RKO (cell line): Measurements from ENCODE around the gene ROR2.
"Not testable (repeated sequence)": the region's sequence is repeated elsewhere in the genome, so short reads cannot be mapped to it uniquely, and the experiment has no call there.

Experiments
- DNase-seq: peaks from one replicate; pipeline ENCODE4 v3.0.0-alpha.2; 2016; ENCODE audit warnings: low spot score

The ROR2 gene

GRCh38 chr9:91923145-91923544, 26.9 kb downstream of the ROR2 start:
- no peak for DNase-seq

DNA sequence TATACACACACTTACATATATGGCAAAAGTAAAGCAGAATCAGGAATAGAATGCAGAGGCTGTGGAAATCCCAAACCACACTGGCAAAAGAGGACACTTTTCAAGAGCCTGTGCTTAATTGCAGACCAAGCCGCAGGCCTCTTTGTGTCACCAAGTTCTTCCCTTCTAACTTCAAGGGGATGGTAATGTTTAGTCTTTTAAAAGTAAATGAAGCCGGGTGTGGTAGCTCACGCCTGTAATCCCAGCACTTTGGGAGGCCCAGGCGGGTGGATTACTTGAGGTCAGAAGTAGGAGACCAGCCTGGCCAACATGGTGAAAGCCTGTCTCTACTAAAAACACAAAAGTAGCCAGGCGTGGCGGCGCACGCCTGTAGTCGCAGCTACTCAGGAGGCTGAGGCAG, 28.7 kb downstream of the ROR2 start:
- DNase-seq, result no peak

- no peak for DNase-seq
These were observed 29.2 kb downstream of the ROR2 start for GRCh38 chr9:91920630-91921350.

GRCh38 chr9:91919621-91920020, 30.4 kb downstream of the ROR2 start:
- no peak for DNase-seq

DNA sequence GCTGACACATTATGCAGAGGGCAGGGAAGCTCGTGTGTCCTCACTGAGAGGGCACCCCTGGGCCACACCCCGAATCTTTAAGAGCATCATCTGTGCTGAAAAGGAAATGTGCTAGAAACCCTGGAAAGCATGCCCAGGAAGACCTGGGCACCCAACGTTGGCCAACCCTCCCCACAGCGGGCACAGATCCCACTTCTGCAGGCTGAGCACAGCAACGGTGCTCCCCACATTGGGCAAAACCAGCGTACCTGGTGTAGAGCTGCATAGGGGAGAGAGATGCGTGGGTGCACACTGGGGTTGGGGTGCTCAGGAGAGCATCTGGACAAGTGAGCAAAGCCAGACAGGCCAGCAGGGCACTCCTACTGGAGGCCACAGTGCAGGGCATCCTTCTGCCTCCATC, 32.6 kb downstream of the ROR2 start:
- no peak for DNase-seq

DNA sequence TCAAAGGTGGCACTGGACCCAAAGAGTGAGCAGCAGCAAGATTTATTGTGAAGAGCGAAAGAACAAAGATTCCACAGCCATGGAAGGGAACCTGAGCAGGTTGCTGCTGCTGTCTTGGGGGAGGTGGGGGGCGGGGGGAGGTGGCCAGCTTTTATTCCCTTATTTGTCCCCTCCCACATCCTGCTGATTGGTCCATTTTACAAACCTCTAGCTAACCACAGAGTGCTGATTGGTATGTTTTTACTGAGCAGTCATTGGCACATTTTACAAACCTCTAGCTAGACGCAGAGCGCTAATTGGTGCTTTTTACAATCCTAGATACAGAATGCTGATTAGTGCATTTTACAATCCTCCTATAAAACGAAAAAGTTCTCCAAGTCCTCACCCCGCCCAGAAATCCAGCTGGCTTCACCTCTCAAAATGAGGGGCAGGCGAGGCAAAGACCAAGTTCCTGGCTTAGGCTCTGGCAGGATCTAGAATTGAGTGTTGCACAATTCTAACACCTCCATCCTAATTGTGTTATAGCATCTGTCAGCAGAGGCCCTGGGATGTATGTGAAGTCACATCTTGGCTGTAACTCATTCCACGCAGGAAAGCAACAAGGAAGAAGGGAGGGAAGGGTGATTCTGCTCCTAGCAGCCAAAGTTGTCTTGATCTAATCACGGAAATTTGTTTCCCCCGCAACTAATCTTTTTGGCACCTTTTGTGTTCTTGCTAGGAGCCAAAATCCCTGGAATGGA, 34.3 kb downstream of the ROR2 start:
- no peak for DNase-seq

GRCh38 chr9:91914937-91915336, 35.1 kb downstream of the ROR2 start:
- DNase-seq, result no peak

GRCh38 chr9:91914404-91914803, 35.6 kb downstream of the ROR2 start:
- DNase-seq, result no peak

- no peak for DNase-seq
These were observed 36.0 kb downstream of the ROR2 start for GRCh38 chr9:91913986-91914385.

DNA sequence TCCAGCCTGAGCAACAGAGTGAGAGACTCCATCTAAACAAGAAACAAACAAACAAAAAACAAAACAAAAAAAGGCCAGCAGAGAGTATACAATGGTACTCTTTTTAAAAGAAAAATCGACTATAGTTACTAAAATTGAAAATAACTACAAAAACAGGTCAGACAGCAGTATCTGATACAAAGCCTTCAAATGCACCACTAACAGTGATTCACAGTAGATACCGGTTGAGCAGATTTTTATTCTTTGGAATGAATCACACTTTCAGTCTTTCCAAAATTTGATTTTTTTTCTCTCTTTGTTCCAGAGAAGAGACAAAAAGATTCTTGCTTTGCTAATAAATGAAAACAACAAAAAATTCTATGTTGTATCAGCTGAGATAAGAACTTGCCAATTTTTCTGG, 36.9 kb downstream of the ROR2 start:
- no peak for DNase-seq

DNA sequence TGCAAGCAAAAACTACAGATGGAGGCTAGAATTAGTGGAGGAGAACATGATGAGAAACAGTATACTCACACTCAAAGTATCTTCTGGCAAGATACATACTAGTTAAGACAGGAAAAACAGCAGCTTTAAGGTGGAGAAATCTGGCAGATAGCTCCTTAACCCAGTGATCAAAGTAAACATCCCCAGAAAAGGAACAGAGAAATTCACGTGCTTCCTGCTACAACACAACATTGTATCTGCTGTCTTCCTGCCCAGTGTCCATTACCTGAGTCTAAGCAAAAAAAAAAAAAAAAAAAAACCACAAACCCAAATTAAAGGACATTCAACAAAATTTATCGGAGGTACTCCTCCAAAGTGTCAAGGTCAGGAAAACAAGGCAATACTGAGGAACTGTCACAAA, 38.4 kb downstream of the ROR2 start:
- no peak for DNase-seq

DNA sequence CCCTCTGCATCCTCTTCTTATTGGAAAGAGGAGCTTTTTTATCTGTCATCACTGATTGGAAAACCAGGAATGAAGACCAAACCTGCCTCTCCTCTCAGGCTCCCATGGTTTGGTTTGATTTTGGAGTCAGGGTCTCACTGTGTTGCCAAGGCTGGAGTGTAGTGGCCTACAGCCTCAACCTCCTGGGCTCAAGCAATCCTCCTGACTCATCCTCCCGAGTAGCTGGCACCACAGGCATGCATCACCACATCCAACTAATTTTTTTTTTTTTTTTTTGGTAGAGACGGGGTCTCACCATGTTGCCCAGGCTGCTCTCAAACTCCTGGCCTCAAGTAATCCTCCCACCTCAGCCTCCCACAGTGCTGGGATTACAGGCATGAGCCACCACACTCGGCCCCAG, 40.8 kb downstream of the ROR2 start:
- not testable (repeated sequence) for DNase-seq

DNA sequence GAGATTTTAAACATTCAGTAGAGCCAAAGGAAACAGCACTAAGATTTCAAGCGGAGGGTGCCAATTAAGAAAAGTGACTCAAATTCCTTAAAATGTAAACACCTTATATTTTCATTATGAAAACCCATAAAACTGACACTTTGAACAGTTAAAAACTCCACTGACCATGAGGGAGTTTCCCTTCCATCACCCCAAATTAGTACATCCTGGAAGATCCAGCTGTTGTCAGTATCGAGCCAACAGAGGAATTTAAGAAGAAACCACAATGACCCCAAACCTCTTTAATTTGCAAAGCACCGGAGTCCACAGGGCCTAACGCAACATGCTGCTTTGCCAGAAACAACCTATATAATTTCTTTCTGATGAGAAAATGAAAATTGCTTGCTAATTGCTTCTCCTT, 41.3 kb downstream of the ROR2 start:
- no peak for DNase-seq

GRCh38 chr9:91908293-91908623, 41.8 kb downstream of the ROR2 start:
- DNase-seq, result no peak

DNA sequence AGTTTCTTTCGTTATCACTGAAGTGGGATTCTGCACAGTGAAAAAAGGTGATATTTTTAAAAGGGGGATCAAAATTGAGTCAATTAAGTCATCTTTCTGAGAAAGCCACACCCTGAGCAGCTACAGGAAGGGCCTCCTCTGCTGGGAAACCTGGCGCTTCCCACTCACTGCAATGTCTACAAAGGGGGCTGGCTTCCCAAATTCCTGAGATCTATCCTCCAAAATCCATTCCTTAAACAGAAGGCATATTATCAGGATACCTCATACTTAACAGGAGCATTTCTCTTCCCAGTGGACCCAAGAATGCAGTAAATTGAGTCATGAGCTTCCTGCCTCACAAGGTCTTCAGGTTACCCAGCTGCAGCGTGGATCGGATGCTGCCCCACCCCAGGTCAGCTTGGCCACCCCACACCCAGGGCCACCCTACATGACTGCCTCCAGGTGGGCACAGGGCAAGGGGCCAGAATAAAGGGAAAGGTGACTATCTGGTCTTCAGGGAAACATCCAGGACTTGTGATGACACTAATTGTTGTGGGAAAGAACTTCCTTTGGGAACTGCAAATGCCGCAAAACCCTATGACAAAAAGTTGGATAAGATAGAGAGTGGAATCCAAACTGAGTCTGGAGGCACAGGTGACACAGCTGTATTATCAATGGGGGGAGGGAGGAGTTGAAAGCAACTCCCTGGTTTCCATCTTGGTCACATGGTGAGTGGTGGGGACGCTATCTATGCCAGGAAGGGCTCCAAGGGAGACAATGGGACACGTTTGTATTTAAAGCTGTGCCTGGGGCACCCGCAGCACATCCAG, 42.3 kb downstream of the ROR2 start:
- no peak for DNase-seq

- DNase-seq, result no peak
These were observed 44.0 kb downstream of the ROR2 start for GRCh38 chr9:91905991-91906469.

DNA sequence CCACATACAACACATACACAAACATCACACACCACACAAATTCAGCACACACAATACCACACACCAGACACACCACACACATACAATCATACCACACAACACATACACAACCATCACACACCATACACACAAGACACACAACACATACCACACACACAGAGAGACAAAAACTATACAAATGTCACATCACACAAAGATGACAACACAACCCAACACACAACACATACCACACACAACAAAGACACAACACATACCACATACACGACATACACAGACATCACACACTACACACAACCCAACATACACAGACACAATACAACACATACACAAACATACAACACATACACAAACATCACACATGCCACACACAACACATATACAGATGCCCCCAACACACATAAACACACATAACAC, 44.8 kb downstream of the ROR2 start:
- no peak for DNase-seq

GRCh38 chr9:91904588-91905236, 45.3 kb downstream of the ROR2 start:
- DNase-seq, result no peak

- DNase-seq, result no peak
These were observed 46.7 kb downstream of the ROR2 start for GRCh38 chr9:91903126-91903911.

GRCh38 chr9:91902475-91903125, 47.4 kb downstream of the ROR2 start:
- no peak for DNase-seq

DNA sequence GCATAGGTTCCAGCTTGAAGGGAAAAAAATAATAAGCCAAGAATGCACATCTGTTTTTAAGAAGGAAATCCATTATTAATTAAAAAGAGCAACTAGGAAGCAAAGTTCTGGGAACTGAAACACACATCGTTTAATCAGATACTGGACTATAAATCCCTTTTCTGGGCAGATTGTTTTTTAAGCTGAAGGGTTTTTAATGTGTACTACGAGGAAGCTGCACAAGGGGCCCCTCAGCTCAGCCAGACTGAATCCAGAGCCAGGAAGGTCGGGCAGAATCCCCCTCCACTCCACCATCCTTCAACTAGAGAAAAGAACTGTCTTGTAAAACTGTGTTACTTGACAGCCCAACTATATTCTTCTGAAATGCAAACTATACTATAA, 49.2 kb downstream of the ROR2 start:
- no peak for DNase-seq
